C4-2B (cell line): ENCODE measurements around the gene ST6GALNAC3.

Experiments
- H3K27ac ChIP-seq: fragments of 450-650 bp; 2 replicates; pipeline ENCODE4 v1.5.1; 2017
- ZFX ChIP-seq: fragments of 450-650 bp; IDR thresholded peaks from 2 replicates; pipeline ENCODE4 v1.6.1; 2017
- TF ChIP-seq, protein P1 (sequence below): fragments of 450-650 bp; conservative IDR thresholded peaks from 2 replicates; pipeline ENCODE4 v1.5.1; 2017; ENCODE audit warnings: mild to moderate bottlenecking

ST6GALNAC3 gene

DNA sequence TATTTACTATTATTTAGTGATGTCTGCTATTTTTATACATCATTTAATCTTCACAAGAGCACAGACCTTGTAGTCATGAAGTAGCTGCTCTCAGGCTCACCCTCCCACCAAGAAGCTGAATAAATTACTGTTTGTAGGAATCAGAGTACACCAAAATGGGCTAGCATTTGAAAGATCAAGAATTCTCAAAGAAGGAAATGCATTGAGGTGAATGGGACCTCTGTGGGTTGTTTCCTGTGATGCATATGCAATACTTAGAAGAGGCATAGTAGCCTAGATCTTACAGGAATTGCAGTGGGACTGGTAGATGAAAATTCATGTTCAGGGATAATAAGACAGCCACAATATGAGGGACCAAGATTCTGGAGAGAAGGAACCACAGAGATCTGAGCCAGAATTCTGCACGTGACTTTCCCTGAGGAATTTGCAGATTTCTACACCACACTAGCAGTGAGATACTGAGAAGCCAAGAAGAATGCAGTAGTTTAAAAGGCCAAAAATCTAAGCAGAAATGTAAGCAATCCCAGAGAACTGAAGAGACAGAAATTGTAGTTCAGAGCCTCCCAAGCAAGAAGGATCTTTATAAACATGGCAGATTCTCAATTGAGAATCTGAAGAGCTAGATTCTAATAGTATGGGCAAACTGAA is 307.0 kb downstream of the ST6GALNAC3 start:
- TF ChIP-seq, protein P1, sequence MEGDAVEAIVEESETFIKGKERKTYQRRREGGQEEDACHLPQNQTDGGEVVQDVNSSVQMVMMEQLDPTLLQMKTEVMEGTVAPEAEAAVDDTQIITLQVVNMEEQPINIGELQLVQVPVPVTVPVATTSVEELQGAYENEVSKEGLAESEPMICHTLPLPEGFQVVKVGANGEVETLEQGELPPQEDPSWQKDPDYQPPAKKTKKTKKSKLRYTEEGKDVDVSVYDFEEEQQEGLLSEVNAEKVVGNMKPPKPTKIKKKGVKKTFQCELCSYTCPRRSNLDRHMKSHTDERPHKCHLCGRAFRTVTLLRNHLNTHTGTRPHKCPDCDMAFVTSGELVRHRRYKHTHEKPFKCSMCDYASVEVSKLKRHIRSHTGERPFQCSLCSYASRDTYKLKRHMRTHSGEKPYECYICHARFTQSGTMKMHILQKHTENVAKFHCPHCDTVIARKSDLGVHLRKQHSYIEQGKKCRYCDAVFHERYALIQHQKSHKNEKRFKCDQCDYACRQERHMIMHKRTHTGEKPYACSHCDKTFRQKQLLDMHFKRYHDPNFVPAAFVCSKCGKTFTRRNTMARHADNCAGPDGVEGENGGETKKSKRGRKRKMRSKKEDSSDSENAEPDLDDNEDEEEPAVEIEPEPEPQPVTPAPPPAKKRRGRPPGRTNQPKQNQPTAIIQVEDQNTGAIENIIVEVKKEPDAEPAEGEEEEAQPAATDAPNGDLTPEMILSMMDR = no peak
- no peak for TF ChIP-seq ZFX
- H3K27ac ChIP-seq = no peak overlapping the region

DNA sequence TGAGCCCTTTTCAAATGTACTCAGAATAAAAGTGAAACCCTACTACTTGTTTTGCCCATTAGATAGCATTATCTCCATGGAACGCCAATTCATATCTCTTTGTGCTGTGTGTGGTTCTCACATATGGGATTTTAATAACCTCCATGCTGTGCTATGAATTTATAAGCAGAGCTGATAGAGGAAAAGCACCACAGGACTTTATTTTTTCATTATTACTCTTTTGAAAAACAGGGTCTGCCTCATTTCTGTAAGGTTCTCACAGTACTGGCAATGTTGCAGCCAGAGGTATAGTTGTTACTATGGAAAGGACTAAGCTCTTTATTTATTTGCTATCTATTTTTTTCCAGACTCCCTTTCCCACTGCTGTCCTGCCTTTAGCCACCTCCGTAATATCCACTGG is 313.7 kb downstream of the ST6GALNAC3 start:
- no peak overlapping the region for H3K27ac ChIP-seq
- no peak for TF ChIP-seq ZFX
- TF ChIP-seq, protein P1 = no peak

DNA sequence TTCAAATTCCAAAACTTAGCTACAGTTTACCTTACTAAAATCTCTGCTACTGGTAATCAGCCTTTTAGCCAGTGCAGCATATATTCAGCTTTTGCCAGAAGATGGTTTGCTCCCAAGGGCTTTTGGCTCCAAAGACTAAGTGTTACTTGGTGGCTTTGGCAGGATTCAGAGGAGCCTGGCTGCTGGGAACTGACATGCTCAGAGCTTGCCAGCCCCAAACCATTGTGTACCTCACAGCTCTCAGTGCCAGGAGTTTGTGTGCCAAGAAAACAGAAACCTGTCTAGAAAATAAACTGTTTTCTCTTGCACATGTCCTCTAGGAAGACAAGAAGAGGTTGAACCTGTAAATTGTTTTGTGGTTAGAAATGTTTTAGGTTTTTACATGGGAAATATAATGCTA is 315.9 kb downstream of the ST6GALNAC3 start:
- TF ChIP-seq, protein P1 = no peak
- no peak for TF ChIP-seq ZFX
- H3K27ac ChIP-seq = no peak overlapping the region

DNA sequence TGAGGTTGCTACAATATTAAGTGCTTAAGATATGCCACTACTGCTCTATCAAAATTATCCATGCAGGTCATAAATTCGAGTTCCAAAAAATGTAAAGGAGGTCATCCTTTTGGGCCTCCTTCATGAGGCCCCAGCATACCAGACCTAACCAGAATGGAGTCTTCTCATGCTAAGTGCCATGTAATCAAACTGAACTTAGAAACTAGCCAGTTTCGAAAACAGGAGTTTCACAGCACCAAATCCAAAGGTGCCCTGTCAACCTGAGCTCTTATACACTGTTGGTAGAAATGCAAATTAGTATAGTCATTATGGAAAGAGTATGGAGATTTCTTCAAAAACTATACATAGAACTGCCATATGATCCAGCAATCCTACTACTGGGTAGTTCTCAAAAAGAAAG is 320.5 kb downstream of the ST6GALNAC3 start:
- no peak overlapping the region for H3K27ac ChIP-seq
- no peak for TF ChIP-seq ZFX
- TF ChIP-seq, protein P1 = no peak

DNA sequence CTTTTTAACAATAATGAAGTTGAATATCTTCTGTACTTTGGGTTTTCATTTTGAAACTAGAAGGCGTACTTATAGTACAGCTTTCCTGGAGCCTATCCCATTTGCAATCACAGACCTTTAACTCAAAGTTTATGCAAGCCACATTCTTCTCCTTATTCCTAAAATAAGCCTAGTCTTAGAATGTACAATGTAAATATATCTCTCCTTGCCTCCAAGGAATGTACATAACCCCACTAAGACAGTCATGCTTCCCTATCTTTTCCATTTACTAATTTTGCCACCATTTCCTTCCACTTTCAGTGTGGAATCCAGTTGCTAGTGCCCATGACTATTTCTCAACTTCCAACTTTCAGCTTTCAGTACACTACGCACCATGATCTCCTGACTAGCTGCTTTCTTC is 327.6 kb downstream of the ST6GALNAC3 start:
- TF ChIP-seq, protein P1 = no peak
- no peak for TF ChIP-seq ZFX
- H3K27ac ChIP-seq = no peak overlapping the region

DNA sequence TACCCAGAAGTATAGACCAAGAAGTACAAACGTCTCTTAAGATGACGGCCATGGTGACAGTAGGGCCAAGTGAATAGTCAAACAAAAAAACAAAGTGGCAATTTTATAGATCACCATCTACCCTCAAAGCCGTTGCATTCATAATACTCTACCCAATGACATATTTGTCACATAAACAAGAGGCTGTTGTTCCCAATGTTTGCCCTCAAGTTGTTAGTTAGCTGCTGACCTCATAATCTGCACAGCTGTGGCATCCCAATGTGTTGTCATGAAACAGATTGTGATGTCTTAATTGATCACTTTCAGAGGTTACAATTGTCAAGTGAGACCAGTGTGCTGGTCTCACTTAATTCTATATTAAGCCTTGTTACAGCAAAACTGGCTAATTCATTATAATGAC is 333.8 kb downstream of the ST6GALNAC3 start:
- no peak overlapping the region for H3K27ac ChIP-seq
- TF ChIP-seq ZFX = no peak
- TF ChIP-seq, protein P1 = no peak

DNA sequence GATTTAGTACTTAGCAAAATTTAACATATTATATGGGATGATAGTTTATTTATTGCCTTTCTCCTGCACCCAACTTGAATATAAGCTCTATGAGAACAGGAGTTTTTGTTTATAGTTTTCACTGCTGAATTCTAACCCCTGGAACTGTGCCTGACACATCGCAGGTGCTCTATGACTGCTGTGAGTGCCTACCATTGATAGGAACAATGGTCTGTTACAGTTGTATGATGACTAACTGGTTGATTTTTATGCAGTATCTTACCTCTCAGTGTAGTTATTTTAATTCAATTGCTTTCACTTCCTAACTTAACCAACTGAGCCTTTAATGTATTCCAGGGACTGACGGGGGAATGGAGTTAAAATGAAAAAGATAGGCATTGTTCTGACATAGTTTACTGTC is 336.0 kb downstream of the ST6GALNAC3 start:
- no peak overlapping the region for H3K27ac ChIP-seq
- TF ChIP-seq ZFX = no peak
- TF ChIP-seq, protein P1 = no peak
